NCI-H2107 treated with DMSO at 0.1 percent for 48 hours (cell line): ENCODE measurements around the gene RAB44.

Source experiments
- DNase-seq: peaks from one replicate; lab custom pipeline; 2025; ENCODE audit not compliant: unreplicated experiment; lab: John Stamatoyannopoulos, UW

Gene RAB44

GRCh38 chr6:36749829-36750489, 52.3 kb downstream of the RAB44 start:
- no peak for DNase-seq

GRCh38 chr6:36751091-36751490, 53.5 kb downstream of the RAB44 start:
- no peak for DNase-seq

GRCh38 chr6:36751833-36752186, 54.2 kb downstream of the RAB44 start:
- no peak for DNase-seq

- DNase-seq = no peak
Measured at GRCh38 chr6:36752187-36752885, 54.7 kb downstream of the RAB44 start.

- DNase-seq = no peak
Measured at GRCh38 chr6:36752886-36753506, 55.4 kb downstream of the RAB44 start.

- DNase-seq = no peak
Measured at GRCh38 chr6:36753671-36754405, 56.2 kb downstream of the RAB44 start.

GRCh38 chr6:36754582-36755434, 57.2 kb downstream of the RAB44 start:
- peak; percentile 54 for DNase-seq

GRCh38 chr6:36755435-36756348, 58.1 kb downstream of the RAB44 start:
- DNase-seq = no peak

GRCh38 chr6:36756786-36757185, 59.2 kb downstream of the RAB44 start:
- no peak for DNase-seq

- DNase-seq = no peak
Measured at GRCh38 chr6:36757206-36757605, 59.6 kb downstream of the RAB44 start.

- no peak for DNase-seq
Measured at GRCh38 chr6:36757943-36758508, 60.4 kb downstream of the RAB44 start.

- DNase-seq = no peak
Measured at GRCh38 chr6:36758516-36759147, 61.0 kb downstream of the RAB44 start.

GRCh38 chr6:36759148-36759759, 61.6 kb downstream of the RAB44 start:
- peak; percentile 12 for DNase-seq

GRCh38 chr6:36760685-36761435, 63.2 kb downstream of the RAB44 start:
- DNase-seq = no peak

GRCh38 chr6:36762123-36762522, 64.5 kb downstream of the RAB44 start:
- no peak for DNase-seq

- DNase-seq = no peak
Measured at GRCh38 chr6:36765190-36765589, 67.6 kb downstream of the RAB44 start.

GRCh38 chr6:36765594-36766398, 68.2 kb downstream of the RAB44 start:
- DNase-seq = peak; percentile 45
